Measurements from ENCODE around the gene MRPS35. TPM values are rescaled to one million over a fixed set of nuclear protein-coding genes. Genes with fewer than 3 reads are reported as not detected.

The MRPS35 gene
- total RNA-seq, 1 donor from 2014 or later = 50.4 TPM

GRCh38 chr12:27785882-27786570, 75.4 kb downstream of the MRPS35 start:
- peak overlapping the region; percentile 62 for H3K4me2 ChIP-seq (ENCODE audit: low read length)

GRCh38 chr12:27787559-27787958, 76.9 kb downstream of the MRPS35 start:
- Histone ChIP-seq H2AFZ (ENCODE audit: low read depth, low read length) (no peak overlapping the region), H3K4me2 (ENCODE audit: low read length) (no peak overlapping the region), H3K79me2 (ENCODE audit: insufficient read depth, low read length) (peaks cover 81% of the 10 kb centered on the region), H3K9ac (ENCODE audit: low read length) (no peak overlapping the region), H3K36me3 (ENCODE audit: insufficient read depth, low read length) (peaks cover 8% of the 10 kb centered on the region), H4K20me1 (ENCODE audit: insufficient read depth, low read length) (peaks cover 36% of the 10 kb centered on the region), H3K27me3 (ENCODE audit: insufficient read depth, low read length) (no peaks in the 10 kb centered on the region), H3K4me1 (ENCODE audit: insufficient read depth, low read length) (peaks cover 9% of the 10 kb centered on the region), H3K27ac (ENCODE audit: low read depth, low read length) (no peak overlapping the region), H3K9me3 (ENCODE audit: insufficient read depth, low read depth, low read length) (no peaks in the 10 kb centered on the region), H3K4me3 (ENCODE audit: insufficient read depth, low read depth, low read length) (no peak overlapping the region)
- no peak for TF ChIP-seq CTCF (IDR thresholded peaks at IDR 0.05; ENCODE audit: insufficient read depth, low read depth, low read length)
- no peak for TF ChIP-seq EZH2 (IDR thresholded peaks at IDR 0.05; ENCODE audit: insufficient read depth, low read length)
- Mint-ChIP-seq H3K4me1 (ENCODE audit: low read depth, unreplicated experiment) (peaks cover 28% of the 10 kb centered on the region), H3K27ac (ENCODE audit: unreplicated experiment) (no peak overlapping the region), H3K27me3 (ENCODE audit: low read depth, unreplicated experiment) (no peaks in the 10 kb centered on the region), H3K4me3 (ENCODE audit: unreplicated experiment) (no peak overlapping the region), H3K9me3 (ENCODE audit: unreplicated experiment) (no peaks in the 10 kb centered on the region), H3K36me3 (ENCODE audit: low read depth, unreplicated experiment) (peaks cover 18% of the 10 kb centered on the region)
- DNase-seq (ENCODE audit: low read depth) = no peak
- no peak for FAIRE-seq

More at GRCh38 chr12:27785882-27786570, 75.4 kb downstream of the MRPS35 start:
- H3K9me3 Mint-ChIP-seq (ENCODE audit: unreplicated experiment) = no peaks in the 10 kb centered on the region
- no peak overlapping the region for H3K4me3 ChIP-seq (ENCODE audit: insufficient read depth, low read depth, low read length)
- peaks cover 11% of the 10 kb centered on the region for H3K36me3 Mint-ChIP-seq (ENCODE audit: low read depth, unreplicated experiment)
- DNase-seq (ENCODE audit: low read depth) (peak; percentile 75), FAIRE-seq (no peak)
- H3K79me2 ChIP-seq (ENCODE audit: insufficient read depth, low read length) = peaks cover 90% of the 10 kb centered on the region
- H3K27me3 ChIP-seq (ENCODE audit: insufficient read depth, low read length) = no peaks in the 10 kb centered on the region
- H3K9me3 ChIP-seq (ENCODE audit: insufficient read depth, low read depth, low read length) = no peaks in the 10 kb centered on the region
- H3K4me3 Mint-ChIP-seq (ENCODE audit: unreplicated experiment) = no peak overlapping the region
- peak overlapping the region; percentile 63 for H3K27ac Mint-ChIP-seq (ENCODE audit: unreplicated experiment)
- peak overlapping the region; percentile 66 for H3K27ac ChIP-seq (ENCODE audit: low read depth, low read length)
- no peak for TF ChIP-seq CTCF (IDR thresholded peaks at IDR 0.05; ENCODE audit: insufficient read depth, low read depth, low read length)
- TF ChIP-seq EZH2 (IDR thresholded peaks at IDR 0.05; ENCODE audit: insufficient read depth, low read length) = no peak
- no peaks in the 10 kb centered on the region for H3K27me3 Mint-ChIP-seq (ENCODE audit: low read depth, unreplicated experiment)
- peaks cover 37% of the 10 kb centered on the region for H3K4me1 Mint-ChIP-seq (ENCODE audit: low read depth, unreplicated experiment)
- peaks cover 35% of the 10 kb centered on the region for H4K20me1 ChIP-seq (ENCODE audit: insufficient read depth, low read length)
- H3K36me3 ChIP-seq (ENCODE audit: insufficient read depth, low read length) = peaks cover 12% of the 10 kb centered on the region
- peaks cover 25% of the 10 kb centered on the region for H3K4me1 ChIP-seq (ENCODE audit: insufficient read depth, low read length)
- no peak overlapping the region for H2AFZ ChIP-seq (ENCODE audit: low read depth, low read length)
- H3K9ac ChIP-seq (ENCODE audit: low read length) = peak overlapping the region; percentile 12

DNA sequence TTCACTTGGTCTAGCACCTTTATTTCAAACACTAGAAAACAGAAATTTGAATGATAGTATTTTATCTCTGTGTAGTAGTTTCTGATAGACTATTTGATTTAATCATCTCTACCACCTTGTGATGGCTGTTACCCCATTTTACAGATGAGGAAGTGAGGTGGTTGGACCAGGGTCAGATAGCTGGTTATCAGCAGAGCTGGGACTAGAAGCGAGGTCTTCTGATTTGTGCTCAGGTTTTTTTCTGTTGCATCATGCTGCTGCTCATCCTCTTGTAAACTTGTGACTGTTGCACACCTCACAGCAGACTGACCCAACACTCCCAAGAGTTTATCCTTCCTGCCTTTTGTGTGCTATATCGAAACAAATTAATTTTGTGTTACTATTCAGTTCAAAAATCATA, 79.5 kb downstream of the MRPS35 start:
- no peaks in the 10 kb centered on the region for H3K9me3 Mint-ChIP-seq (ENCODE audit: unreplicated experiment)
- peaks cover 14% of the 10 kb centered on the region for H3K36me3 Mint-ChIP-seq (ENCODE audit: low read depth, unreplicated experiment)
- Histone ChIP-seq H3K27ac (ENCODE audit: low read depth, low read length) (no peak overlapping the region), H3K27me3 (ENCODE audit: insufficient read depth, low read length) (no peaks in the 10 kb centered on the region), H2AFZ (ENCODE audit: low read depth, low read length) (no peak overlapping the region), H3K9me3 (ENCODE audit: insufficient read depth, low read depth, low read length) (no peaks in the 10 kb centered on the region), H3K4me3 (ENCODE audit: insufficient read depth, low read depth, low read length) (no peak overlapping the region), H3K36me3 (ENCODE audit: insufficient read depth, low read length) (peaks cover 7% of the 10 kb centered on the region), H3K79me2 (ENCODE audit: insufficient read depth, low read length) (peaks cover 57% of the 10 kb centered on the region), H3K9ac (ENCODE audit: low read length) (no peak overlapping the region), H3K4me1 (ENCODE audit: insufficient read depth, low read length) (peaks cover 8% of the 10 kb centered on the region), H4K20me1 (ENCODE audit: insufficient read depth, low read length) (peaks cover 36% of the 10 kb centered on the region), H3K4me2 (ENCODE audit: low read length) (no peak overlapping the region)
- H3K4me1 Mint-ChIP-seq (ENCODE audit: low read depth, unreplicated experiment) = peaks cover 19% of the 10 kb centered on the region
- H3K4me3 Mint-ChIP-seq (ENCODE audit: unreplicated experiment) = no peak overlapping the region
- no peak for TF ChIP-seq CTCF (IDR thresholded peaks at IDR 0.05; ENCODE audit: insufficient read depth, low read depth, low read length)
- TF ChIP-seq EZH2 (IDR thresholded peaks at IDR 0.05; ENCODE audit: insufficient read depth, low read length) = no peak
- no peaks in the 10 kb centered on the region for H3K27me3 Mint-ChIP-seq (ENCODE audit: low read depth, unreplicated experiment)
- FAIRE-seq (no peak), DNase-seq (ENCODE audit: low read depth) (no peak)
- no peak overlapping the region for H3K27ac Mint-ChIP-seq (ENCODE audit: unreplicated experiment)

Measured in astrocyte (in vitro differentiated cells and primary cell).